HG02623 (cell line): ENCODE measurements around the gene GSTA3.
"Not testable (repeated sequence)": the region's sequence is repeated elsewhere in the genome, so short reads cannot be mapped to it uniquely, and the experiment has no call there.

Experiments
- ATAC-seq: cut with Tn5 transposase; IDR thresholded peaks from one replicate; pipeline ENCODE4 v1.9.1; 2021; ENCODE audit warnings: moderate library complexity; ENCODE audit not compliant: unreplicated experiment

Gene GSTA3

GRCh38 chr6:52868899-52869298 lies 40.6 kb downstream of the GSTA3 start:
- ATAC-seq, result not testable (repeated sequence)

GRCh38 chr6:52868240-52868639 lies 41.3 kb downstream of the GSTA3 start:
- no peak for ATAC-seq

GRCh38 chr6:52861151-52861550 lies 48.3 kb downstream of the GSTA3 start:
- not testable (repeated sequence) for ATAC-seq

- no peak for ATAC-seq
Observed at GRCh38 chr6:52858416-52858815, 51.1 kb downstream of the GSTA3 start.

- not testable (repeated sequence) for ATAC-seq
Observed at GRCh38 chr6:52856137-52856536, 53.4 kb downstream of the GSTA3 start.

- no peak for ATAC-seq
Observed at GRCh38 chr6:52849137-52849536, 60.4 kb downstream of the GSTA3 start.
